Fibroblast of lung (primary cell): ENCODE data around the gene SPEG. TPM values are rescaled to one million over a fixed set of nuclear protein-coding genes. Genes with fewer than 3 reads are reported as not detected.

Experiments
- DNase-seq, 2 donors: peaks; one replicate each; pipeline versions ENCODE4 v3.0.0 to v3.0.0-alpha.2; 2010; ENCODE audit warnings: low read depth in 2 of 2
- H2AFZ ChIP-seq: 2 replicates; pipeline ENCODE4 v1.5.1; 2012; ENCODE audit warnings: low read length, control low read depth, inconsistent platforms
- H3K27ac ChIP-seq: 2 replicates; pipeline ENCODE4 v1.5.1; 2011; ENCODE audit warnings: low read length, control low read depth; ENCODE audit not compliant: insufficient read depth
- H3K27me3 ChIP-seq: 2 replicates; pipeline ENCODE4 v1.5.1; 2011; ENCODE audit warnings: mild to moderate bottlenecking, low read length; ENCODE audit not compliant: control insufficient read depth, insufficient read depth
- H3K36me3 ChIP-seq: 2 replicates; pipeline ENCODE4 v1.5.1; 2011; ENCODE audit warnings: low read length; ENCODE audit not compliant: control insufficient read depth, insufficient read depth
- H3K4me1 ChIP-seq: 2 replicates; pipeline ENCODE4 v1.5.1; 2011; ENCODE audit warnings: low read length; ENCODE audit not compliant: control insufficient read depth, insufficient read depth; ENCODE audit errors: extremely low read depth
- H3K4me2 ChIP-seq: 2 replicates; pipeline ENCODE4 v1.5.1; 2011; ENCODE audit warnings: low read length, control low read depth; ENCODE audit not compliant: insufficient read depth; ENCODE audit errors: extremely low read depth
- H3K4me3 ChIP-seq, 4 experiments: fragments of 200-600 bp in 1 of 4; sonication (generic) in 1 of 4; replicated peaks in 1 of 4; 2 replicates each; pipeline ENCODE4 v1.5.1; 2011 to 2016; ENCODE audit warnings: low read length in 4 of 4, low read depth in 3 of 4, mild to moderate bottlenecking in 3 of 4, control low read depth in 2 of 4, inconsistent platforms in 1 of 4, mixed read lengths in 1 of 4; ENCODE audit not compliant: insufficient read depth in 1 of 4; ENCODE audit errors: control extremely low read depth in 1 of 4
- H3K79me2 ChIP-seq: 2 replicates; pipeline ENCODE4 v1.5.1; 2012; ENCODE audit warnings: mild to moderate bottlenecking, low read length, inconsistent platforms; ENCODE audit not compliant: control insufficient read depth, insufficient read depth
- H3K9ac ChIP-seq: 2 replicates; pipeline ENCODE4 v1.5.1; 2011; ENCODE audit warnings: mild to moderate bottlenecking, low read length, control low read depth; ENCODE audit not compliant: insufficient read depth
- H3K9me3 ChIP-seq: 2 replicates; pipeline ENCODE4 v1.5.1; 2012; ENCODE audit warnings: low read depth, low read length; ENCODE audit not compliant: control insufficient read depth, insufficient read depth
- H4K20me1 ChIP-seq: 2 replicates; pipeline ENCODE4 v1.5.1; 2011; ENCODE audit warnings: low read length; ENCODE audit not compliant: control insufficient read depth, insufficient read depth; ENCODE audit errors: extremely low read depth
- EZH2 ChIP-seq: IDR thresholded peaks from 2 replicates; pipeline ENCODE4 v1.5.1; 2012; ENCODE audit warnings: low read length, control low read depth, mild to moderate bottlenecking; ENCODE audit errors: missing control alignments
- polyA plus RNA-seq, 2 donors: library from polyadenylated mRNA; depleted of rRNA in 1 of 2; stranded (reverse) in 1 of 2; unstranded in 1 of 2; fragments of >200 nt; gene quantifications; 2 replicates each; pipeline ENCODE4 v1.2.1, GENCODE V29; 2011 to 2012; ENCODE audit warnings: missing spikeins in 1 of 2
- total RNA-seq: library from RNA; depleted of rRNA; stranded (reverse); fragments of >200 nt; gene quantifications from 2 replicates; pipeline ENCODE4 v1.2.1, GENCODE V29; 2014
- TF ChIP-seq, protein P1 (sequence below), 2 donors: IDR thresholded peaks in 1 of 2; conservative IDR thresholded peaks in 1 of 2; 1 replicate in 1 of 2; 2 replicates in 1 of 2; pipeline ENCODE4 v1.5.1; 2011 to 2012; ENCODE audit warnings: low read length in 2 of 2, control low read depth in 1 of 2, inconsistent platforms in 1 of 2, low read depth in 1 of 2, mild to moderate bottlenecking in 1 of 2

The SPEG gene
- total and polyA plus RNA-seq, 2 donors (not counting 1 experiment from before 2014, with no cell fraction given), result 9.5 to 20.1 TPM

DNA sequence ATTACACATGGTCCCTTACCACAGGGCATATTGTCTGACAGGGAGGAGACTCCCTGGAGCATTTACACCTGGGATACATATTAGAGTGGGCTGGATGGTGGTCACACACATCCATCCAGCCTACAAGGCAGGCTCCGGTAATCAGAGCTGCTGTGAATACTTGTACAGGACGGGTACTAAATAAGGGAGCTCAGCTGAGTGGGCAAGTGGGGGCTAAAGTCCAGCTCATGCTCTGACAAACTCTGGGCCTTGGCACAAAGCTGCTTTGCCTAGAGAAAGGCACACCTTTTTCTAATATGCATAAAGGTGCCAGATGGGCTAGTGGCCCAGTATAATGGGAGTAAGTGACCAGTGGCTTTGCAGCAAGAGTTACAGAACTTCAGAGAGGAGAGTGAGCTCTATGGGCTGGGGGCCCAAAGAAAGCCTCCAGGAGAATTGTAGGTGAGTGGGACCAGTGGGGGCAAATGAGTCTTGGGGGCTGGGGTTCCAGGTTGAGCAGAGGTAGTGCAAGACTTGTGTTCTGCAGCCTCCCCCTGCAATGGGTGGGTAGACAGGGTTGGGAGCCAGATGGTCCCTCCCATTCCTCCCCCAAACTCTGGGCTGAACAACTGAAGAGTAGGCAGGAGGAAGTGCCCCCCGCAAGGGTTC is 110.8 kb downstream of the SPEG start:
- H3K4me2 ChIP-seq, result no peak overlapping the region
- no peak overlapping the region for H3K9ac ChIP-seq
- H3K27me3 ChIP-seq, result no peaks in the 10 kb centered on the region
- no peaks in the 10 kb centered on the region for H4K20me1 ChIP-seq
- DNase-seq, result no peak
- H3K4me3 ChIP-seq, result no peak overlapping the region
- H3K4me1 ChIP-seq, result peaks cover 5% of the 10 kb centered on the region
- no peak for TF ChIP-seq EZH2
- H3K27ac ChIP-seq, result no peak overlapping the region
- H3K79me2 ChIP-seq, result peaks cover 4% of the 10 kb centered on the region
- H3K9me3 ChIP-seq, result no peaks in the 10 kb centered on the region
- H3K36me3 ChIP-seq, result peaks cover 11% of the 10 kb centered on the region
- no peak overlapping the region for H2AFZ ChIP-seq

DNA sequence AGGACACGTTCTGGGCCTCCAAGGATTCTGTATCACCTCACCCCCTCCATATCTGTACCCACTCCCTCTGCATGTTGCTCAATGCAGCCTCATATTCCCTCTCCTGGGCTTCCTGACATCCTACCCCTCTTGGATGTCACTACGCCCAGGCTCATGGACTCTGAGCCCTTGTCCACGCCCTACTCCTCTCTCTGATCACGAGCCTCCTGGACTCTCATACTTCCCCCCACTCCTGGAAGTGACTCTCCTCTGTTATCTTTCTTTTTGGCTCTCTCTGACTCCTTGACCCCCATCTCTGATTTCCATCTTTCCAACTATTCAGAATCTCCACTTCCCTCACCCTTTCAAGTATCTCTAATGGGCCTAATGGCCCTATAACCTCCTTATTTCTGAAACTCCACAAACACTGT is 111.3 kb downstream of the SPEG start:
- no peak for TF ChIP-seq EZH2
- TF ChIP-seq, protein P1, sequence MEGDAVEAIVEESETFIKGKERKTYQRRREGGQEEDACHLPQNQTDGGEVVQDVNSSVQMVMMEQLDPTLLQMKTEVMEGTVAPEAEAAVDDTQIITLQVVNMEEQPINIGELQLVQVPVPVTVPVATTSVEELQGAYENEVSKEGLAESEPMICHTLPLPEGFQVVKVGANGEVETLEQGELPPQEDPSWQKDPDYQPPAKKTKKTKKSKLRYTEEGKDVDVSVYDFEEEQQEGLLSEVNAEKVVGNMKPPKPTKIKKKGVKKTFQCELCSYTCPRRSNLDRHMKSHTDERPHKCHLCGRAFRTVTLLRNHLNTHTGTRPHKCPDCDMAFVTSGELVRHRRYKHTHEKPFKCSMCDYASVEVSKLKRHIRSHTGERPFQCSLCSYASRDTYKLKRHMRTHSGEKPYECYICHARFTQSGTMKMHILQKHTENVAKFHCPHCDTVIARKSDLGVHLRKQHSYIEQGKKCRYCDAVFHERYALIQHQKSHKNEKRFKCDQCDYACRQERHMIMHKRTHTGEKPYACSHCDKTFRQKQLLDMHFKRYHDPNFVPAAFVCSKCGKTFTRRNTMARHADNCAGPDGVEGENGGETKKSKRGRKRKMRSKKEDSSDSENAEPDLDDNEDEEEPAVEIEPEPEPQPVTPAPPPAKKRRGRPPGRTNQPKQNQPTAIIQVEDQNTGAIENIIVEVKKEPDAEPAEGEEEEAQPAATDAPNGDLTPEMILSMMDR (conservative IDR thresholded peaks at IDR 0.05 in 1 of 2, IDR thresholded peaks at IDR 0.05 in 1 of 2; ENCODE audit: low read depth in 1 of 2, low read length in 2 of 2), result no peak
- H3K4me2 ChIP-seq, result no peak overlapping the region
- peaks cover 8% of the 10 kb centered on the region for H3K36me3 ChIP-seq
- H3K27ac ChIP-seq, result no peak overlapping the region
- no peak overlapping the region for H3K9ac ChIP-seq
- DNase-seq, result no peak
- peaks cover 4% of the 10 kb centered on the region for H3K79me2 ChIP-seq
- no peak overlapping the region for H3K4me3 ChIP-seq
- no peaks in the 10 kb centered on the region for H4K20me1 ChIP-seq
- H3K4me1 ChIP-seq, result peaks cover 5% of the 10 kb centered on the region
- no peaks in the 10 kb centered on the region for H3K9me3 ChIP-seq
- H3K27me3 ChIP-seq, result no peaks in the 10 kb centered on the region
- no peak overlapping the region for H2AFZ ChIP-seq

DNA sequence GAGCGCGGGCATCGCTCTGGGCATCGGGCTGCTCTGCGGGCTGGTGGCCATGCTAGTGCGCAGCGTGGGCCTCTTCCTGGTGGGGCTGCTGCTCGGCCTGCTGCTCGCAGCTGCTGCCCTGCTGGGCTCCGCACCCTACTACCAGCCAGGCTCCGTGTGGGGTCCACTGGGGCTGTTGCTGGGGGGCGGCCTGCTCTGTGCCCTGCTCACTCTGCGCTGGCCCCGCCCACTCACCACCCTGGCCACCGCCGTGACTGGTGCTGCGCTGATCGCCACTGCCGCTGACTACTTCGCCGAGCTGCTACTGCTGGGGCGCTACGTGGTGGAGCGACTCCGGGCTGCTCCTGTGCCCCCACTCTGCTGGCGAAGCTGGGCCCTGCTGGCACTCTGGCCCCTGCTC is 113.0 kb downstream of the SPEG start:
- TF ChIP-seq, protein P1 (conservative IDR thresholded peaks at IDR 0.05 in 1 of 2, IDR thresholded peaks at IDR 0.05 in 1 of 2; ENCODE audit: low read depth in 1 of 2, low read length in 2 of 2), result no peak
- no peak for TF ChIP-seq EZH2
- H3K4me3 ChIP-seq, result no peak overlapping the region
- H3K4me1 ChIP-seq, result peaks cover 3% of the 10 kb centered on the region

More for the DNA sequence above, 113.0 kb downstream of the SPEG start:
- H3K27ac ChIP-seq, result no peak overlapping the region
- no peaks in the 10 kb centered on the region for H4K20me1 ChIP-seq
- H3K9ac ChIP-seq, result no peak overlapping the region
- no peaks in the 10 kb centered on the region for H3K36me3 ChIP-seq
- no peaks in the 10 kb centered on the region for H3K9me3 ChIP-seq
- no peaks in the 10 kb centered on the region for H3K79me2 ChIP-seq
- H3K4me2 ChIP-seq, result no peak overlapping the region
- no peak overlapping the region for H2AFZ ChIP-seq
- DNase-seq, result no peak
- H3K27me3 ChIP-seq, result peaks cover 6% of the 10 kb centered on the region

Other genes starting within 250 kb of the SPEG start
- gene ZFAND2B, start 228.1 kb upstream of the SPEG start, total RNA-seq, result 29.3 and 40.0 TPM in 2 replicates
- gene ZFAND2B, start 228.1 kb upstream of the SPEG start, polyA plus RNA-seq, result 26.8 and 29.9 TPM in 2 replicates
- 47.0 and 49.5 TPM in 2 replicates for gene ABCB6, start 215.9 kb upstream of the SPEG start, total RNA-seq
- 12.5 and 14.7 TPM in 2 replicates for gene ABCB6, start 215.9 kb upstream of the SPEG start, polyA plus RNA-seq
- 27.2 and 47.2 TPM in 2 replicates for gene ATG9A, start 205.2 kb upstream of the SPEG start, total RNA-seq
- gene ATG9A, start 205.2 kb upstream of the SPEG start, polyA plus RNA-seq, result 64.5 and 68.2 TPM in 2 replicates
- 28.8 and 32.7 TPM in 2 replicates for gene ANKZF1, start 205.0 kb upstream of the SPEG start, total RNA-seq
- 9.9 and 13.2 TPM in 2 replicates for gene ANKZF1, start 205.0 kb upstream of the SPEG start, polyA plus RNA-seq
- 28.2 and 47.0 TPM in 2 replicates for gene GLB1L, start 189.4 kb upstream of the SPEG start, total RNA-seq
- gene GLB1L, start 189.4 kb upstream of the SPEG start, polyA plus RNA-seq, result 12.8 and 16.9 TPM in 2 replicates
- 26.7 and 30.7 TPM in 2 replicates for gene STK16, start 189.4 kb upstream of the SPEG start, total RNA-seq
- gene STK16, start 189.4 kb upstream of the SPEG start, polyA plus RNA-seq, result 35.7 and 42.8 TPM in 2 replicates
- gene TUBA4B, start 181.6 kb upstream of the SPEG start, total RNA-seq, result not detected in 2 replicates
- not detected in 2 replicates for gene TUBA4B, start 181.6 kb upstream of the SPEG start, polyA plus RNA-seq
- gene TUBA4A, start 180.9 kb upstream of the SPEG start, total RNA-seq, result 5.6 and 7.7 TPM in 2 replicates
- 14.7 and 34.2 TPM in 2 replicates for gene TUBA4A, start 180.9 kb upstream of the SPEG start, polyA plus RNA-seq
- gene DNAJB2, start 155.5 kb upstream of the SPEG start, total RNA-seq, result 55.2 and 81.3 TPM in 2 replicates
- 24.9 and 29.8 TPM in 2 replicates for gene DNAJB2, start 155.5 kb upstream of the SPEG start, polyA plus RNA-seq
- gene PTPRN, start 125.4 kb upstream of the SPEG start, total RNA-seq, result 3.5 and 10.8 TPM in 2 replicates
- gene PTPRN, start 125.4 kb upstream of the SPEG start, polyA plus RNA-seq, result 0.28 and 0.55 TPM in 2 replicates
- gene RESP18, start 102.1 kb upstream of the SPEG start, total RNA-seq, result not detected in 2 replicates
- not detected in 2 replicates for gene RESP18, start 102.1 kb upstream of the SPEG start, polyA plus RNA-seq
- 69.9 and 72.5 TPM in 2 replicates for gene DNPEP, start 46.9 kb upstream of the SPEG start, total RNA-seq
- 38.2 and 44.0 TPM in 2 replicates for gene DNPEP, start 46.9 kb upstream of the SPEG start, polyA plus RNA-seq
- 34.7 and 69.3 TPM in 2 replicates for gene DES, start 16.5 kb upstream of the SPEG start, total RNA-seq
- 3.8 and 11.0 TPM in 2 replicates for gene DES, start 16.5 kb upstream of the SPEG start, polyA plus RNA-seq
- gene GMPPA, start 64.0 kb downstream of the SPEG start, total RNA-seq, result 36.5 and 38.3 TPM in 2 replicates
- 59.7 and 72.4 TPM in 2 replicates for gene GMPPA, start 64.0 kb downstream of the SPEG start, polyA plus RNA-seq
- gene ASIC4, start 79.6 kb downstream of the SPEG start, total RNA-seq, result under 0.01 and 0.33 TPM in 2 replicates
- gene ASIC4, start 79.6 kb downstream of the SPEG start, polyA plus RNA-seq, result not detected in 2 replicates
- 46.0 and 58.8 TPM in 2 replicates for gene CHPF, start 109.0 kb downstream of the SPEG start, total RNA-seq
- gene CHPF, start 109.0 kb downstream of the SPEG start, polyA plus RNA-seq, result 23.9 and 35.8 TPM in 2 replicates
- gene TMEM198, start 109.2 kb downstream of the SPEG start, total RNA-seq, result 0.77 and 0.99 TPM in 2 replicates
- 0.49 and 0.70 TPM in 2 replicates for gene TMEM198, start 109.2 kb downstream of the SPEG start, polyA plus RNA-seq
- gene OBSL1, start 136.7 kb downstream of the SPEG start, total RNA-seq, result 28.7 and 34.4 TPM in 2 replicates
- gene OBSL1, start 136.7 kb downstream of the SPEG start, polyA plus RNA-seq, result 15.2 and 24.7 TPM in 2 replicates
- 0.26 and 0.50 TPM in 2 replicates for gene INHA, start 137.5 kb downstream of the SPEG start, total RNA-seq
- gene INHA, start 137.5 kb downstream of the SPEG start, polyA plus RNA-seq, result 0.07 and 0.15 TPM in 2 replicates
- gene STK11IP, start 163.0 kb downstream of the SPEG start, total RNA-seq, result 12.8 and 16.8 TPM in 2 replicates
- 5.6 and 6.7 TPM in 2 replicates for gene STK11IP, start 163.0 kb downstream of the SPEG start, polyA plus RNA-seq
- gene SLC4A3, start 192.8 kb downstream of the SPEG start, total RNA-seq, result 1.3 and 1.5 TPM in 2 replicates
- gene SLC4A3, start 192.8 kb downstream of the SPEG start, polyA plus RNA-seq, result 0.93 and 1.4 TPM in 2 replicates